WTC11 (cell line): ENCODE data around the gene HIP1R.

ENCODE experiments used
- ATF3 ChIP-seq: sonication (generic); formaldehyde crosslinking; conservative IDR thresholded peaks from 2 replicates; pipeline ENCODE4 v1.8.1; 2022; ENCODE audit warnings: mild to moderate bottlenecking, missing genetic modification reagents
- CTCF ChIP-seq: fragments of 200-600 bp; IDR thresholded peaks from 2 replicates; pipeline ENCODE4 v1.8.0; 2022; ENCODE audit warnings: antibody characterized with exemption
- ZNF263 ChIP-seq: sonication (generic); formaldehyde crosslinking; IDR thresholded peaks from 2 replicates; pipeline ENCODE4 v1.8.1; 2022; ENCODE audit warnings: low read depth, mild to moderate bottlenecking, moderate library complexity, missing genetic modification reagents

DNA sequence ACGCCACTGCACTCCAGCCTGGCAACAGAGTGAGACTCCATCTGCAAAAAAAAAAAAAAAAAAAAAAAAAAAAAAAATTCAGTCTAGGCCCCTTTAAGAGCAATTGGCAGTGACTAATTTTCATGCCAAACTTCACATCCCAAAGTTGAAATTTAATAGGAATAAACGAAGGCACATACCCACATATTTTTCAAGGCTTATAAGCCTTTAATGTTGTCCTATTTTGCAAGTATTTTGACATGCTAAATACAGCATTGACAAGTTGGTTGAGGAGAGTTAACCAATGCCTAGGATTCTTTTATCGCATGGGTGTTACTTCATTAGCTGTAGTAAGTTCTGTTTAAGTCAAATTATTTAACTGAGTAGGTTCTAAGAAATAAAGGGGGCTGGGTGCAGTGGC, 23.5 kb upstream of the HIP1R start:
- TF ChIP-seq ATF3 (no peak), ZNF263 (CRISPR knock-in tag) (no peak), CTCF (no peak)
